ENCODE data around the gene TGM1.
"Not testable (repeated sequence)": the region's sequence is repeated elsewhere in the genome, so short reads cannot be mapped to it uniquely, and the experiment has no call there.

TGM1 gene

DNA sequence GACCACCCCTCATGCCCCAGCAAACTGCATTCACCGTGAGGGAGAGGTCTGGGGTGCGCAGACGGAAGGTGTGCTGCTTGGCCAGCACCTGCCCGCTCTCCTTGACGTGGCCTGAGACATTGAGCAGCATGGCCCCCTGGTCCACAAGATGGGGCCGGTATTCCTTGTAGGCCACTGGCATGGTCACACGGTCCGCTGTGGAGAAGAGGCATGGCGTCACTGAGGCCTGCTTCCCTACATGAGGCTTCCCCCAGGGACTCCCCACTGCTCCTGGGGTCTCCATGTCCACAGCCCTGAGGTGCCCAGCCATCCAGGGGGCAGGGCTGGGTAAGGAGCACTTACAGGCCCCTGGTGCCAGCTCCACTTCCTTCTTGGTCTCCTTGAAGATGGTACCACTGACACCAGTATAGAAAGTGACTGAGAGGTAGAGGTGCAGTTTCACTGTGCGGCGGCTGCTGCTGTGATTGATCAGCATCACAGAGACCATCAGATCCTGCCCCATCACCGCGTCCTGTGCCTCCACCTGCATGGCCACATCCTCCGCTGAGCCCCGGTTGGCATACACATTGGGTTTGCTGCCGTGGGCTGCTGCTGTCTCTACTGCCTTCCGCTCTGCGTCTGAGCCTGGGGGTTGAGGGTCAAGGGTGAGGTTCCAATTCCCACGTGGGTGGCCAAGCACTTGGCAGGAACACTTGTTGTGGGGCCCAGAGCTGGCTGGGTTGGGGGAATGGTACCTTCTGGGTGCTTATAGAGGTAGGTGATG lies 8.2 kb downstream of the TGM1 start:
- no peak for DNase-seq (ENCODE audit: low read depth in 2 of 2)

DNA sequence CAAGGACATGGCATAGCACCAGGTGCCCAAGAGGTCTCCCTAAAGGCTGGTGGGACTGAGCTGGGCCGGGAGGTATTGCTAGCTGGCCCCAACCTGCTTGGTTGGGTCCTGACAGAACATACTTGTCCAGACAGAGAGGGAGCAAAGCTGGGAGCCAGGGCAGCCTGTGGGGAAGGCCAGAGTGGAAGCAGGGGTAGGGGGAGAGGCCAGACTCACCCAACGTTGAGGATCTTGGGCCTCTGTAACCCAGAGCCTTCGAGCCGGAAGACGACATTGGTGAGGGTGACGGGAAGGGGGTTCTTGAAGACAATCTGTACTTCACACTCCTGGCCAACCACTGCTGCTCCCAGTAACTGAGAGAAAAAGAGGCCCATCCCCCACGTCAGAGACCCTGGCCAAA lies 9.0 kb downstream of the TGM1 start:
- no peak for DNase-seq (ENCODE audit: low read depth in 2 of 2)

DNA sequence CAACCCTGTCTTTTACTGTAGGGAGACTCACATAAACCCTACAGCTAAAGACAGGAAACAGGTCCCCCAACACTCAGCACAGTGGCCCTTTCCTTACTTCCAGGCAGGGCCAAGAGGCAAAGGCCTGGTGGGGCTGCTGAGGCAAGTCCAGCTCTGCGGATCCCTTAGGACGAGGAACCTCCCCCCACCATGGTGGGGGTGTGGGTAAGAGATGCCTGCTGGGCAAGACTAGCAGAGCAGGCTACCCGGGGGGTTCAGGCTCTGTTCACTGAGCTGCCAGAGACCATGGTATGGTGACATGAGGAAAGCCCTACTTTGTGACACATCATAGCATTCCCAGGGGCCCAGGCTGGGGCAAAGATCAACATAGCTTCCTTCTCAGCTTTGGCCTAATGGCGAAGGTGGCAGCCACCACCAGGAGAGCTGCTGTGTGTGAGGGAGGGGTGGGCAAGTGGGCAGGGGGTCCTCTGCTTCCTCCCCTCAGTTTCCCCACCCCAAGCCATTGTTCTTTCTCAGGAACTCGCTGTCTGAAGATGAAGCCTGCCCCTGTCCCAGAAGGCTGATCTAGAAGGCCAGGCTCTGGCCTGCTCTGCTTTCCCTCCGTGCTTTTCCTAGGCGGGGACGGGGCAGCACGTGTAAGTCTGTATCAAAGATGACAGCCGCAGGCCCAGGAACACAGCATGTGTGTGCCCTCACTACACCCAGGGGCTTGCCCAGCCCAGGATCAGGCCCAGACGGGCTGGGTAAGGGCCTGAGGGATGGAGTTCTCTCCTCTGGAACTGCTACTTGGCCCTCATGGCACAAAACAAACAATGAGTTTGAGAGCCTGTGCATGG lies 10.5 kb downstream of the TGM1 start:
- DNase-seq (ENCODE audit: low read depth in 2 of 2), result no peak

DNA sequence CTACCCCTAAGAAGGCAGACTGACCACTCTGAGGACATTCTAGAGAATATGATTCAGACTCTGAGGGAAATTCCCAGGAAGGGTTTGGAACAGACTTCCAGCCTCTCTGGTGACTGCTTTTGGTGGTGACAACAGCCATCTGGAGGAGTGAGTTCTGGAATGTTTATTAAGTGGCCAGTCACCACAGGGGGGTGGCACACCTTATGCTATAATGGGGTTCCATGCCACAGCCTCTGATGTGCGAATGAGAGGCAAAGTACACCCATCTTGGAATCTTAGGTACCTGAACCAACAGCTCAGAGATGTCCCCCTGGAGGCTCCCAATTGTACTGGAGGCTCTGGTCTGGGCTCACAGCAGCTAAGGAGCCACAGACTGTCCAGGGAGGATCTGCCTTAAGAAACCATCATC lies 11.1 kb downstream of the TGM1 start:
- no peak for DNase-seq (ENCODE audit: low read depth in 2 of 2)

DNA sequence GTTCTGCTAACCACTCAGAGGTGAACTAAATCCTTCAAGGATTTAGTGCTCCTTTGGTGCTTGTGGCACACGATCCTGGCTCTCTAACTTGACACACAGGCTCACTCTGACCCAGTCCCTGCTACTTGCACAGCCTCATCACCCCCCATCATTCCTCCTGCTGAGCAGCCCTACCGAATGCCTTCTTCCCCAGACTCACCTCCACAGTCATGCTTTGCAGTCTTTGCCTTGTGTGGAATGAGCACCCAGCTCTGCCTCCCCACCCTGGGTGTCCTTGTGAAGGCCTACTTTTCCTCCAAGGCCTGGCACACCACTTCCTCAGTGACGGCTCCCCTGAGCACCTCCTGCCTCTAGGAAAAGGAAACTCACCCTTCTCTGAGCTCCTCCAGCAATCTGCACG lies 12.6 kb downstream of the TGM1 start:
- no peak for DNase-seq (ENCODE audit: low read depth in 2 of 2)

DNA sequence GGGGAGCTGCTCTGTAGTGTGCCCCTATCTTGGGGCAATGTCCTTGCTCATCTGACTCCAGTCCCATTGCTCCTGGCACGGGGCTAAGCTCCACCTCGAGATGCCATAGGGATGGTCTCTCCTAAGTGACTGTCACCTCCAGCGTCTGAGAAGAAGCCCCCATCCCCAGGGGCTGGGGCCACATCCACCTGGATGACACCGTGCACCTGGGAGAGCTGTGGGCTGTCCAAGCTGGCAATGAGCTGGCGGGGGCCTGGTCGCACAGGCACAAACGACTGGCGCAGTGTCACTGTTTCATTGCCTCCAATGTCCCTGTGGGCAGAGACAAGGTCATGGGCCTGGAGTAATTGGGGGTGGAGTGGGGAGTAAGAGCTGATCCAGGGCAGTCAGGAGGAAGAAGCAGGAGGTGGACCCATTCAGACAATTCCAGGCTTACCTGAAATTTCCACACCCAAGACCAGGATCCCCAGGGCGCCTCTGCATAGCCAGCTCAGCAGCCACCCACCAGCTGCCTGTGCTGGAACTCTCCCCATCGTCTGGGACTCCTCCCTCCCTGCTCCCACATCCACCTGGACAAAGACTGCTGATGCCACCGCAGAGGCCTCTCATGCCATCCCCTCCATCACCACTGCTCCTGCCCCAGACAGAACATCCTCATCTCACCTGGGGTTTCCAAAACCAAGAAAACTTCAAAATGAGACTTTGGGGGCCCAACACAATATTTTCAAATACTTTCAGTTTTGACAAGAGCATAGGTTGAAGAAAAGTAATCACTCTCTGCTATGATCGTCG lies 13.6 kb downstream of the TGM1 start:
- no peak for DNase-seq (ENCODE audit: low read depth in 2 of 2)

DNA sequence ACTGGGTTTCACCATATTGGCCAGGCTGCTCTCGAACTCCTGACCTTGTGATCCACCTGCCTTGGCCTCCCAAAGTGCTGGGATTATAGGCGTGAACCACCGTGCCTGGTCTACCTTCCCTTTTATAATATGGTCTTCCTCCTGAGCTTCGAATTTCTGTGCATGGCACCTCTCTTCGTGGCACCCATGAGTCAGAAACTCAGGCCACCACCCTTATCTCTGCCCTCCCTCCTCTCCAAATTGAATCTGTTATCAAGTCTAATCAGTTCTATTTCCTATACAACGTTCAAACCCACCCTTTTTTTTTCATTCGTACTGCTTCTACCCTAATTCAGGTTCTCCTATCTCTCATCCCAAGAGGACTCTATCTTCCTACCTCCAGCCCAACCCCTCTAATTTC lies 15.6 kb downstream of the TGM1 start:
- DNase-seq (ENCODE audit: low read depth in 2 of 2), result no peak

DNA sequence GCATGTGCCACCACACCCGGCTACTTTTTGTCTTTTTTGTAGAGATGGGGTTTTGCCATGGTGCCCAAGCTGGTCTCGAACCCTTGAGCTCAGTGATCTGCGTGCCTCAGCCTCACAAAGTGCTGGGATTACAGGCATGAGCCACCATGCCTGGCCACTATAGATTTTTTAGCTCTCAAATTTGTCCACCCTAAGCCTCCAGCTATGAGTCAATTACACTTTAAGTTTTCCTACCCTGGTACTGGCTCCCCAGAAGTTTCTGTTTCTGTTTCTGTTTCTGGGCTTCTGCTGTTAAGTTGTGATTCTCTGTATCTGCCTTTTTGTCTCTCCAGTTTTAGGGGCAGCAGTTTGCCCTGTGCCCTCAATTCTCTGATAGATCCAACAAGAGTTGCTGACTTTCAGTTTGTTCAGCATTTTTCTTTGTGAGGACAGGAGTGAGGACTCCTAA lies 16.2 kb downstream of the TGM1 start:
- DNase-seq (ENCODE audit: low read depth in 2 of 2), result peak in 1 of 2 donors; percentile 7

DNA sequence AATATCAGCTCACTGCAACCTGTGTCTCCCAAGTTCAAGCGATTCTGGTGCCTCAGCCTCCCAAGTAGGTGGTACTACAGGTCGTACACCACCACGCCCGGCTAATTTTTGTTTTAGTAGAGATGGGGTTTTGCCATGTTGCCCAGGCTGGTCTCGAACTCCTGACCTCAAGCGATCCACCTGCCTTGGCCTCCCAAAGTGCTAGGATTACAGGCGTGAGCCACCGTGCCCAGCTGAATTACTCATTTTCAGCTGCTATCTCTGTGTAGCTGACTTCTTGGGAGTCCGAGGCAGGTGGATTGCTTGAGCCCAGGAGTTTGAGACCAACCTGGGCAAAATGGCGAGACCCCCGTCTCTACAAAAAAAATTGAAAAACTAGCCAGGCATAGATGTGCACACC lies 17.6 kb downstream of the TGM1 start:
- not testable (repeated sequence) for DNase-seq (ENCODE audit: low read depth in 2 of 2)

DNA sequence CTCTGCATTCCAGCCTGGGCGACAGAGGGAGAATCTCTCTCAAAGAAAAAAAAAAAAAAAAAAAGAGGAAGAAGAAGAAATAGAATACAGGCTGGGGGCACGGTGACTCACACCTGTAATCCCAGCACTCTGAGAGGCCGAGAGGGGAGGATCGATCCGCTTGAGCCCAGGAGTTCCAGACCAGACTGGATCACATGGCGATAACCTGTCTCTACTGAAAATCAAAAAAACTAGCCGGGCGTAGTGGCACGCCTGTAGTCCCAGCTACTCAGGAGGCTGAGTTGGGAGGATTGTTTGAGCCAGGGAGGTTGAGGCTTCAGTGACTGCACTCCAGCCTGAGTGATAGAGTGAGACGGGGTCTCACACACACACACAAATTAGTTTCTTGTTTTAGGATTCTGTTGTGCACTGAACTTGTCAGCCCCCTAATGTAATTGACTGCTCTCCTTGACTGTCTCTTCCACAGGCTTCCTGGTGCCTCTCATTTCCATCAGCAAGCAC lies 19.6 kb downstream of the TGM1 start:
- no peak for DNase-seq (ENCODE audit: low read depth in 2 of 2)

DNA sequence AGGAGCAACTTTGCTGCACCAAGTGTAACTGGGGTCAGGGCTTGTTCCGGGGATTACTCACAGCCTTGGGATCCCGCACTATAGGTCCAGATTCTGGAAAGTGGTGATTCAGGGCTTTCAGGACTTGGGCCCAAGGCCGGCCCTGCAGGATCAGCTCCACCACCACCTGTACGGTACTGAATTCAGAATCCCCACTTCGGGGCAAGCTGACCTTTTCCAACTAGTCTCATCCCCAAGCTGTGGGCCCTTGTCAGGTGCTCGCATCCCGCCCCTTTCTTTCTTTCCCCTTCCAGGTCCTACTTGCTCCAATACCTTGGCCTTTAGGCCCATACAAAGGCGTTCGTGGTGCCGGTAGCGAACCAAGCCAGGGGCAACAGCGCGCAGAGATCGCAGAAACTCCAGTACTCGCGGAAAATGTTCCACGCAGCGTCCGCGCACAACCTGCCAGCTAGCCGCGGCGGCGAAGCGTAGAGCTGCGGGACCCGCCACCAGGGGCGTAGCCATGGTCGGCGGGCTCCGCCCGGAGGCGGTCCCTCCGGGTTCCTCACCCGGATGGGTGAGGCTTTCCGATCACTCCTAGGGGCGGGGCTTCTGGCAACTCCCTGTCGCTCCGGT lies 21.0 kb downstream of the TGM1 start:
- peak; percentile 88 to 96 for DNase-seq (ENCODE audit: low read depth in 2 of 2)

DNA sequence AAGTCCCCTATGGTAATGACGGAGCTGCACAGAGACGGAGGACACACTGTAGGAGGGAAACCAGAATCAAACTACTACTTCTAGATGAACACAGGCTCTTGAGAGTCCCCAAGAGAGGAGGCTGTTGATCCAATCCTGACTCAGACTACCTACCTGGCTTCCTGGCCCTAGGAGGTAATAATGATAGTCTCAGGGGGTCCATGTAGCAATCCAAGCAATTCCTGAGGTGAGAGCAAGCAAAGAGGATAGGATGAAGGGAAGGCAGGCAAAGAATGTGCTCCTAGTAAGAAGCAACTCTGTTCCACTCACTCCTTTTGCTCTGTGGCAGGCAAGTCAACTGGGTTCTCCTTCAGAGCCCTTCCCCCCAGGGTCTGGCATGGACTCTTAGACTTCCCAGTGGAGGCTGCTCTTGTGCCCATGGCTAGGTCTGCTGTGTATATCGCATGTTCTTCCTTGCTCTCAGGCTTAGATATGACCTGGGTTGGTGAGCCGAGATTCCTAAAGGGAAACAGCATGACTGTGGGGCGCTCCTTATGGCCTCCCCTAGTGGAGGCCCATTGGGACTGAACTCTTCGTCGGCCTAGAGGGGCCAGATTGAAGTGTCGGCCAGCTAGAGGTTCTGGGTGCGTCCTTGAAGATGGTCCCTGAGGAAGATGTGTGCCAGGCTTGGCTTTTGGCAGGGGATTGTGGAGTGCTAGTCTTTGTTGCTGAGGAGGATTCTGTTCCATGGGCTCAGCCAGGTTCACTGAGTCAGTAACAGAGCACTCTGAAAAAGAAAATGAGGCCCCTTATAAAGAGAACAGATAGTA lies 22.7 kb downstream of the TGM1 start:
- DNase-seq (ENCODE audit: low read depth in 2 of 2), result no peak

DNA sequence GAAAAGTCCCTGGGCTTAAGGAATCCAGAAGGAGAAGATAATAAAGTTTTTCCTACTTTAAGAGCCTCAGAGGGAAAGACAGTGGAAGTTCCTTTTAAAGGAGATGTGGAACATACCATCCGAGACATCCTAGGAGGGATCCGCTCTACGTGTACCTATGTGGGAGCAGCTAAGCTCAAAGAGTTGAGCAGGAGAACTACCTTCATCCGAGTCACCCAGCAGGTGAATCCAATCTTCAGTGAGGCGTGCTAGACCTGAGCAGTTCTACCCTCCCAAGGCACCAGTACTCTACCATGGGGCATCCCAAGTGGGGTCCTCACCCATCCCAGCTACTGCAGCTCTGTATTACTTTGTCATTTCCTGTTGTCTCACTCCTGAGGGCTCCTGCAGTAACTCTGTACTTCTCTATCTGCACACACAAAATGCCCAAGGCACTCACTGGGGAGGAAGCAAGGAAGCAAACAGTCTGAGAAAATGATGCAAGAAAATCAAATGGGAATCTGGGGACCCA lies 24.4 kb downstream of the TGM1 start:
- DNase-seq (ENCODE audit: low read depth in 2 of 2), result no peak

DNA sequence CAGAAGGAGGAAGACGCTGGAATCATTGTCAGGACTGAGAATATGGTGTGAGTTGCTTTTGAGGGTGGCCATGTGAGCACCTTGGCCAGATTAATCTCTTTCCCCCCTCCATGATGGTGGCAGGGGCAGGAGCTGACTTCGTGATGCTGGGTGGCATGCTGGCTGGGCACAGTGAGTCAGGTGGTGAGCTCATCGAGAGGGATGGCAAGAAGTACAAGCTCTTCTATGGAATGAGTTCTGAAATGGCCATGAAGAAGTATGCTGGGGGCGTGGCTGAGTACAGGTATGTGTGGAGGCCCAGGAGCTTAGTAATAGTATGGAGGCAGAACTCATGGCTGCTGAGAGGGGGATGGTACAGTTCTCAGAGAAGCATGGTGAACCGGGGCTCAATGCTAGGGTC lies 24.9 kb downstream of the TGM1 start:
- DNase-seq (ENCODE audit: low read depth in 2 of 2), result no peak

DNA sequence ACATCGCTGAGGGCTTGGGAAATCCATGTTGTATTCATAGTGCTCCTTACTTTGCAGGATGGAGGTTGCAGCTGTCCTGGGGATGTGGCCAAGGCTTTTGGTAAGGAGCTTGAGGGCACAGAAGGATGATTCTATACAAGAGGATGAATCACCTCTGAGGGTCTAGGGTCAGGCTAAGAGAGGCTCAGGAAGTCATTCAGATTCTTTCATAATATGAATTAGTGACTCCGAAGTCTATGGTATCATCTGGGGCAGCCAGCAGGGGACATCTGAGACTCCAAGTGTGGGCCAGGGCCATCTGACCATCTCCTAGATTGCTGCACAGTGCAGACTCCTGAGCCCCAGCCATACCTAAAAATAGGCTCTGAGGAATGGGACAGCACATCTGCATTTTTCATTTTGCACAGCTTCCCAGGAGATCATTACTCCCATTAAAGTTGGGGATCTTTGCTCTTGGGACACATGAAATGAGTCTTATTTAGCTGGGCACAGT lies 25.5 kb downstream of the TGM1 start:
- no peak for DNase-seq (ENCODE audit: low read depth in 2 of 2)

DNA sequence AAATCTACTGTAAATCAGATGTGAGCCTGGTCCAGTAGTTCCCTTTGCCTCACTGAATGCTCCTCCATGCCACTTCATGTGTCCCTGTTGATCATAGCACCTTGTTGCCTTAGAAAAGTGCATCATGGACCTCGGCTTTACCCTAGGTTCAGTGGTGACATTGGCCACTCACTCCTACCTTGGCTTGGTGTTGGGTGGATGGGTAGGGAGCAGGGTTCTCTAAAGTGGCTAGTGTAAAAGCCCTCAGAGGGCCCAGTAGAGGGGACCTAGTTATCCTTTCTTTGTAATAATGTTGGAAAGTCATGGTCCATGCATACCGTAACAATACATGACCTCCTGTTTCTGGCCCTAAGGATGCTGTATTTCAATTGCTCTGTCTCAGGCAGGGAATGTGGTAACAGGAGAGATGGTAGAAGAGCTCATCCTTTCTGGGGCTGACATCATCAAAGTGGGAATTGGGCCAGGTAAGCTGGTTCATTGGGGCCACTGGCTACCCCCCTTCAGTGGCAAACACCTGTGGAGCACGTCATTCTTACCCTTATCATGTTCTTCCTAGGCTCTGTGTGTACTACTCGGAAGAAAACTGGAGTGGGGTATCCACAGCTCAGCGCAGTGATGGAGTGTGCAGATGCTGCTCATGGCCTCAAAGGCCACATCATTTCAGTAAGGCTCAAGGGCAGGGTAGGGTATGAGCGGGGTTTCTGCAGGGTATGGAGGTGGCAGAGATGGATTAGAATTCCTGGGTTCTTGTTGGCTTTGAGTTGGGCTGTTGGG lies 26.1 kb downstream of the TGM1 start:
- DNase-seq (ENCODE audit: low read depth in 2 of 2), result no peak

DNA sequence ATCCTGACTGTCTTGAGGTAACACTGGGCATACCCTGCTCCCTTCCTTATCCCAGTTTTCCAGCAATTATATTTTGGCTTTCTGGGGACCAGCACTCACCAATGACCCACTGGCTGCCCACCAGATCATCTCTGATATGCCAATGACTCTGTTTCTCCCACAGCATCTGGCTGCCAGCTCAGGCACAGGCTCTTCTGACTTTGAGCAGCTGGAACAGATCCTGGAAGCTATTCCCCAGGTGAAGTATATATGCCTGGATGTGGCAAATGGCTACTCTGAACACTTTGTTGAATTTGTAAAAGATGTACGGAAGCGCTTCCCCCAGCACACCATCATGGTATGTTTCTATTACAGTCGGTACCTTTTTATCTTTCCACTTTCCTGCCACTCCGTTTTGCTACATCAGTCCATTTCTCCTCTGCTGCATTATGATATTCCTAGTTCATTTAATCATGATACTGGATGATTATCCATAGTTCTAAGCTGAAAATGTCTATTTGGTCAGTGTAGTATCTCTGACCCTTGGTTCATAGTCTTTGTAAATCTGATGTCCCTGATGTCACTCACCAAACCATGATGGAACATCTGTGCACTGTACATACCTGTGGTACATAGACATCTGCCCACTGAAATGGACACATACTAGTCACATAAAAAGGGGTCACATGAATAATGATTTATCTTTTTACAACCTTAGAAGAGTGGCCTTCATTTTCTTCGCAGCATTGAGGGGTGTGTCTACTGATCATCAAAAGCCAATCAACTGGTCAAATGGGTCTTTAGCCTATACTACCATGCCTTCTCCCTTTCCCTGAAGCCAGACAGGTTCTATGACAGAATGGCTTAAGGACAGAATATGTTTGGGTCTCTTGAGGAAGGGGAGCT lies 26.9 kb downstream of the TGM1 start:
- no peak for DNase-seq (ENCODE audit: low read depth in 2 of 2)
